ENCODE results near the gene IPO11. TPM values are rescaled to one million over a fixed set of nuclear protein-coding genes. Genes with fewer than 3 reads are reported as not detected.
"Not testable (repeated sequence)": the region's sequence is repeated elsewhere in the genome, so short reads cannot be mapped to it uniquely, and the experiment has no call there.

The IPO11 gene
- total RNA-seq, 1 experiment from 2014 or later, result 66.5 TPM

DNA sequence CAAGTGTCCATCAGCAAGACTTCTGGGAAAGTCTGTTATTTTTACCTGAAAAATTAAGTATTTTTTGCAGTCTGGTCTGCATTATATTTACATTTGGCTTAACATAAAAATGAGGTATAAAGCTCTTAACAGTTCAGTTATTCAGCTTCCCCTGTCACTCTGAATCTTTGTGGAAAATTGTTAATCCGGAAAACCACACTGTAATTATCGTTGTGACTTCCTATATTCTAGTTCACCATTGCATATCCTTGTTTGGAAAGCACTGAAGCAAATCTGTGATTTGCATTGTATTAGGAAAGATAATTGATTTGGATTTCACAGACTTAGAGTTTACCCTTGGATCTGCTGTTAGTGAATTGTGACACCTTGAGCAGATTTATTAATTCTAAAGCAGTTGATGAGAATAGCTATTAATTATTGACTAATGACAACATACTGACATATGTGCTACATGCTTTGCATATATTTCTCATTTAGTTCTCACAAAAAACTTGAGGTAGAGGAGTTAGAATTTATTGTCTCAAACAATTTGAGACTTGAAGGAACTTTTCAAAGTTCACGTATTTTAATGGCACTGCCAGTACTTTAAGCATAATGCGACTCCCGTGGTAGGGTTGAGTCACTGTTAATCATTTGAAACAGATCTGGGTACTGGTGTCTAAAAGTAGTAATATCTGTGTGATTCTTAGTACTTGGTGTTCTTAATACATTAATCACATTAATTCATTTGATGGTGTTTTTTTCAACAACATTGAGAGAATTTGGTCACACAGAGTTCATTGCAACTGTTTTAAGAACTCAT is 94.3 kb downstream of the IPO11 start:
- no TSS peak for BruUV-seq (replicated peaks)

DNA sequence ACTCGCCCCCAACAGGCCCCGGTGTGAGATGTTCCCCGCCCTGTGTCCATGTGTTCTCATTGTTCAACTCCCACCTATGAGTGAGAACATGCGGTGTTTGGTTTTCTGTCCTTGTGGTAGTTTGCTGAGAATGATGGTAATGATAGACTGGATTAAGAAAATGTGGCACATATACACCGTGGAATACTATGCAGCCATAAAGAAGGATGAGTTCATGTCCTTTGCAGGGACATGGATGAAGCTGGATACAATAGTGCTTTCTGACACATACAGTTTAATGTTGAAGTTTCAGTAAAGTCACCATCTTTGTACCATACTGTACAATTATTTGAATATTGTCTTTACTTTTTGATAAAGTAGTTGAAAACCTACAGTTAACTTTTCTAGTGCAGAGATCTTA is 96.2 kb downstream of the IPO11 start:
- DNase-seq (ENCODE audit: low spot score); H3K27ac ChIP-seq (ENCODE audit: low read depth, low read length, poor library complexity, severe bottlenecking); H3K27me3 ChIP-seq (replicated peaks; ENCODE audit: insufficient read depth, low read depth, low read length, poor library complexity); H3K36me3 ChIP-seq (ENCODE audit: insufficient read depth, low read length, poor library complexity, severe bottlenecking); H3K9me3 ChIP-seq (ENCODE audit: low read depth, low read length, poor library complexity, severe bottlenecking); POLR2A ChIA-PET (ENCODE audit: low non-redundant PET); H3K4me3 ChIP-seq (ENCODE audit: low read depth, low read length, poor library complexity, severe bottlenecking); CTCF ChIA-PET; intact Hi-C loops (cut with micrococcal nuclease; ENCODE audit: unreplicated experiment); BruUV-seq (replicated peaks): not testable (repeated sequence)
- peaks cover 36% of the 10 kb centered on the region for H3K4me1 ChIP-seq (ENCODE audit: insufficient read depth, low read length, poor library complexity, severe bottlenecking)

More for the DNA sequence above, 94.3 kb downstream of the IPO11 start:
- intact Hi-C loops (cut with micrococcal nuclease; ENCODE audit: unreplicated experiment), result no loop called here
- Histone ChIP-seq H3K9me3 (ENCODE audit: low read depth, low read length, poor library complexity, severe bottlenecking) (no peaks in the 10 kb centered on the region), H3K27me3 (replicated peaks; ENCODE audit: insufficient read depth, low read depth, low read length, poor library complexity) (no peaks in the 10 kb centered on the region), H3K4me1 (ENCODE audit: insufficient read depth, low read length, poor library complexity, severe bottlenecking) (peaks cover 36% of the 10 kb centered on the region), H3K4me3 (ENCODE audit: low read depth, low read length, poor library complexity, severe bottlenecking) (no peak overlapping the region), H3K27ac (ENCODE audit: low read depth, low read length, poor library complexity, severe bottlenecking) (peak overlapping the region; percentile 62), H3K36me3 (ENCODE audit: insufficient read depth, low read length, poor library complexity, severe bottlenecking) (peaks cover 6% of the 10 kb centered on the region)
- CTCF ChIA-PET, result no interaction called here
- peak; percentile 88 for DNase-seq (ENCODE audit: low spot score)
- TF ChIP-seq EZH2 (IDR thresholded peaks at IDR 0.05; ENCODE audit: borderline replicate concordance, low read depth, low read length, poor library complexity, severe bottlenecking), result no peak
- TF ChIP-seq, protein P1, sequence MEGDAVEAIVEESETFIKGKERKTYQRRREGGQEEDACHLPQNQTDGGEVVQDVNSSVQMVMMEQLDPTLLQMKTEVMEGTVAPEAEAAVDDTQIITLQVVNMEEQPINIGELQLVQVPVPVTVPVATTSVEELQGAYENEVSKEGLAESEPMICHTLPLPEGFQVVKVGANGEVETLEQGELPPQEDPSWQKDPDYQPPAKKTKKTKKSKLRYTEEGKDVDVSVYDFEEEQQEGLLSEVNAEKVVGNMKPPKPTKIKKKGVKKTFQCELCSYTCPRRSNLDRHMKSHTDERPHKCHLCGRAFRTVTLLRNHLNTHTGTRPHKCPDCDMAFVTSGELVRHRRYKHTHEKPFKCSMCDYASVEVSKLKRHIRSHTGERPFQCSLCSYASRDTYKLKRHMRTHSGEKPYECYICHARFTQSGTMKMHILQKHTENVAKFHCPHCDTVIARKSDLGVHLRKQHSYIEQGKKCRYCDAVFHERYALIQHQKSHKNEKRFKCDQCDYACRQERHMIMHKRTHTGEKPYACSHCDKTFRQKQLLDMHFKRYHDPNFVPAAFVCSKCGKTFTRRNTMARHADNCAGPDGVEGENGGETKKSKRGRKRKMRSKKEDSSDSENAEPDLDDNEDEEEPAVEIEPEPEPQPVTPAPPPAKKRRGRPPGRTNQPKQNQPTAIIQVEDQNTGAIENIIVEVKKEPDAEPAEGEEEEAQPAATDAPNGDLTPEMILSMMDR (conservative IDR thresholded peaks at IDR 0.05; ENCODE audit: low read depth, low read length), result no peak
- POLR2A ChIA-PET (ENCODE audit: low non-redundant PET), result no interaction called here

- no peak overlapping the region for H3K27ac ChIP-seq (ENCODE audit: low read depth, low read length, poor library complexity, severe bottlenecking)
- no peak for TF ChIP-seq EZH2 (IDR thresholded peaks at IDR 0.05; ENCODE audit: borderline replicate concordance, low read depth, low read length, poor library complexity, severe bottlenecking)
- TF ChIP-seq, protein P1 (conservative IDR thresholded peaks at IDR 0.05; ENCODE audit: low read depth, low read length), result no peak
- H3K27me3 ChIP-seq (replicated peaks; ENCODE audit: insufficient read depth, low read depth, low read length, poor library complexity), result no peaks in the 10 kb centered on the region
- ChIA-PET CTCF (no interaction called here), POLR2A (ENCODE audit: low non-redundant PET) (no interaction called here)
- peaks cover 29% of the 10 kb centered on the region for H3K4me1 ChIP-seq (ENCODE audit: insufficient read depth, low read length, poor library complexity, severe bottlenecking)
- BruUV-seq (replicated peaks), result no TSS peak
- no peak for DNase-seq (ENCODE audit: low spot score)
- H3K4me3 ChIP-seq (ENCODE audit: low read depth, low read length, poor library complexity, severe bottlenecking), result no peak overlapping the region
- no peaks in the 10 kb centered on the region for H3K9me3 ChIP-seq (ENCODE audit: low read depth, low read length, poor library complexity, severe bottlenecking)
- peaks cover 6% of the 10 kb centered on the region for H3K36me3 ChIP-seq (ENCODE audit: insufficient read depth, low read length, poor library complexity, severe bottlenecking)
- intact Hi-C loops (cut with micrococcal nuclease; ENCODE audit: unreplicated experiment), result no loop called here
Observed at GRCh38 chr5:62509806-62510205, 97.2 kb downstream of the IPO11 start.

GRCh38 chr5:62513085-62513484 is 100.5 kb downstream of the IPO11 start:
- H3K36me3 ChIP-seq (ENCODE audit: insufficient read depth, low read length, poor library complexity, severe bottlenecking); BruUV-seq (replicated peaks); DNase-seq (ENCODE audit: low spot score); H3K4me1 ChIP-seq (ENCODE audit: insufficient read depth, low read length, poor library complexity, severe bottlenecking); H3K27ac ChIP-seq (ENCODE audit: low read depth, low read length, poor library complexity, severe bottlenecking); POLR2A ChIA-PET (ENCODE audit: low non-redundant PET); intact Hi-C loops (cut with micrococcal nuclease; ENCODE audit: unreplicated experiment); H3K9me3 ChIP-seq (ENCODE audit: low read depth, low read length, poor library complexity, severe bottlenecking); H3K4me3 ChIP-seq (ENCODE audit: low read depth, low read length, poor library complexity, severe bottlenecking); H3K27me3 ChIP-seq (replicated peaks; ENCODE audit: insufficient read depth, low read depth, low read length, poor library complexity); CTCF ChIA-PET: not testable (repeated sequence)

Measured in A673 (cell line).